ENCODE results near the gene CENPM. TPM values are rescaled to one million over a fixed set of nuclear protein-coding genes. Genes with fewer than 3 reads are reported as not detected.

The CENPM gene
- total RNA-seq, 1 experiment from 2014 or later: 77.5 TPM

GRCh38 chr22:41915035-41915785 is 31.7 kb downstream of the CENPM start, which contains the start of gene SHISA8:
SHISA8 (minus strand) TSS chr22:41915074; CDS start chr22:41914667, 407 bp downstream.
- TF ChIP-seq EZH2 (IDR thresholded peaks at IDR 0.05; ENCODE audit: low read length, unreplicated experiment) (no peak), EZH2phosphoT487 (IDR thresholded peaks at IDR 0.05; ENCODE audit: borderline replicate concordance, low read length) (no peak)
- TF ChIP-seq, protein P1, sequence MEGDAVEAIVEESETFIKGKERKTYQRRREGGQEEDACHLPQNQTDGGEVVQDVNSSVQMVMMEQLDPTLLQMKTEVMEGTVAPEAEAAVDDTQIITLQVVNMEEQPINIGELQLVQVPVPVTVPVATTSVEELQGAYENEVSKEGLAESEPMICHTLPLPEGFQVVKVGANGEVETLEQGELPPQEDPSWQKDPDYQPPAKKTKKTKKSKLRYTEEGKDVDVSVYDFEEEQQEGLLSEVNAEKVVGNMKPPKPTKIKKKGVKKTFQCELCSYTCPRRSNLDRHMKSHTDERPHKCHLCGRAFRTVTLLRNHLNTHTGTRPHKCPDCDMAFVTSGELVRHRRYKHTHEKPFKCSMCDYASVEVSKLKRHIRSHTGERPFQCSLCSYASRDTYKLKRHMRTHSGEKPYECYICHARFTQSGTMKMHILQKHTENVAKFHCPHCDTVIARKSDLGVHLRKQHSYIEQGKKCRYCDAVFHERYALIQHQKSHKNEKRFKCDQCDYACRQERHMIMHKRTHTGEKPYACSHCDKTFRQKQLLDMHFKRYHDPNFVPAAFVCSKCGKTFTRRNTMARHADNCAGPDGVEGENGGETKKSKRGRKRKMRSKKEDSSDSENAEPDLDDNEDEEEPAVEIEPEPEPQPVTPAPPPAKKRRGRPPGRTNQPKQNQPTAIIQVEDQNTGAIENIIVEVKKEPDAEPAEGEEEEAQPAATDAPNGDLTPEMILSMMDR (conservative IDR thresholded peaks at IDR 0.05; ENCODE audit: low read depth, low read length): no peak
- H3K4me1 ChIP-seq (ENCODE audit: insufficient read depth, low read length): peaks cover 6% of the 10 kb centered on the region
- 0 out of 2 replicates have a peak, but pooled peaks cover 6% of the 10 kb centered on the region for H3K27me3 ChIP-seq (ENCODE audit: low read length)
- intact Hi-C loops (cut with micrococcal nuclease): no loop called here
- H4K20me1 ChIP-seq (ENCODE audit: low read length): no peaks in the 10 kb centered on the region
- H3K4me2 ChIP-seq (ENCODE audit: low read length): peak within 1 kb of the TSS; percentile 71
- BruUV-seq (replicated peaks): no TSS peak
- peak; percentile 54 for ATAC-seq
- no peaks in the 10 kb centered on the region for H3K9me2 ChIP-seq (replicated peaks; ENCODE audit: low read length)
- H3K9me3 ChIP-seq (ENCODE audit: low read length): no peaks in the 10 kb centered on the region
- ChIA-PET POLR2A (ENCODE audit: unreplicated experiment) (no interaction called here), CTCF (no interaction called here)
- H3K9ac ChIP-seq (ENCODE audit: low read length): no peak within 1 kb of the TSS
- peak within 1 kb of the TSS; percentile 60 for H3K4me3 ChIP-seq (ENCODE audit: low read length)
- no peak within 1 kb of the TSS for H2AFZ ChIP-seq (ENCODE audit: low read length)
- no peaks in the 10 kb centered on the region for H3K36me3 ChIP-seq (ENCODE audit: low read depth, low read length)
- H3K79me2 ChIP-seq (ENCODE audit: low read length): no peaks in the 10 kb centered on the region
- no peaks in the 10 kb centered on the region for H3F3A ChIP-seq (ENCODE audit: low read length, unreplicated experiment)
- peak; percentile 43 for DNase-seq
- no peak within 1 kb of the TSS for H3K27ac ChIP-seq (ENCODE audit: low read length)

GRCh38 chr22:41914611-41915034 is 32.3 kb downstream of the CENPM start:
- H4K20me1 ChIP-seq (ENCODE audit: low read length): no peaks in the 10 kb centered on the region
- H3K9me2 ChIP-seq (replicated peaks; ENCODE audit: low read length): no peaks in the 10 kb centered on the region
- no peak overlapping the region for H3K9ac ChIP-seq (ENCODE audit: low read length)
- 0 out of 2 replicates have a peak, but pooled peaks cover 6% of the 10 kb centered on the region for H3K27me3 ChIP-seq (ENCODE audit: low read length)
- H3K79me2 ChIP-seq (ENCODE audit: low read length): no peaks in the 10 kb centered on the region
- TF ChIP-seq, protein P1 (conservative IDR thresholded peaks at IDR 0.05; ENCODE audit: low read depth, low read length): no peak
- no peak for TF ChIP-seq EZH2 (IDR thresholded peaks at IDR 0.05; ENCODE audit: low read length, unreplicated experiment)
- TF ChIP-seq EZH2phosphoT487 (IDR thresholded peaks at IDR 0.05; ENCODE audit: borderline replicate concordance, low read length): no peak
- H3F3A ChIP-seq (ENCODE audit: low read length, unreplicated experiment): no peaks in the 10 kb centered on the region
- no peaks in the 10 kb centered on the region for H3K9me3 ChIP-seq (ENCODE audit: low read length)
- BruUV-seq (replicated peaks): no TSS peak
- H3K4me2 ChIP-seq (ENCODE audit: low read length): peak overlapping the region; percentile 71
- H3K27ac ChIP-seq (ENCODE audit: low read length): no peak overlapping the region
- intact Hi-C loops (cut with micrococcal nuclease): no loop called here
- ATAC-seq (no peak), DNase-seq (no peak)
- H3K4me3 ChIP-seq (ENCODE audit: low read length): peak overlapping the region; percentile 60
- H2AFZ ChIP-seq (ENCODE audit: low read length): no peak overlapping the region
- H3K36me3 ChIP-seq (ENCODE audit: low read depth, low read length): no peaks in the 10 kb centered on the region
- H3K4me1 ChIP-seq (ENCODE audit: insufficient read depth, low read length): peaks cover 6% of the 10 kb centered on the region
- ChIA-PET POLR2A (ENCODE audit: unreplicated experiment) (no interaction called here), CTCF (no interaction called here)

Measured in PC-3 (cell line).